ENCODE data around the gene JARID2.

The JARID2 gene

GRCh38 chr6:15375018-15375417 lies 129.1 kb downstream of the JARID2 start:
- no peak for DNase-seq
- Histone ChIP-seq H3K9ac (ENCODE audit: low read length) (no peak overlapping the region), H3K79me2 (ENCODE audit: low read length) (peaks cover 96% of the 10 kb centered on the region), H3K27me3 (replicated peaks; ENCODE audit: insufficient read depth, low read length) (no peaks in the 10 kb centered on the region), H3K9me2 (replicated peaks; ENCODE audit: insufficient read depth, low read length) (no peaks in the 10 kb centered on the region), H2AFZ (ENCODE audit: low read length) (no peak overlapping the region), H3K4me3 (ENCODE audit: low read length) (no peak overlapping the region), H4K20me1 (ENCODE audit: insufficient read depth, low read length) (no peaks in the 10 kb centered on the region), H3K4me2 (ENCODE audit: low read depth, low read length) (no peak overlapping the region), H3K27ac (ENCODE audit: low read length) (no peak overlapping the region), H3K9me3 (replicated peaks; ENCODE audit: insufficient read depth, low read length) (no peaks in the 10 kb centered on the region), H3K4me1 (ENCODE audit: low read length) (no peaks in the 10 kb centered on the region), H3K36me3 (replicated peaks; ENCODE audit: insufficient read depth, low read length) (no peaks in the 10 kb centered on the region), H3F3A (ENCODE audit: insufficient read depth, low read length) (no peaks in the 10 kb centered on the region)
- no peak for TF ChIP-seq EZH2phosphoT487 (IDR thresholded peaks at IDR 0.05; ENCODE audit: low read length)
- no peak for TF ChIP-seq EZH2 (optimal IDR thresholded peaks at IDR 0.05; ENCODE audit: low read depth, low read length)
- TF ChIP-seq, protein P1, sequence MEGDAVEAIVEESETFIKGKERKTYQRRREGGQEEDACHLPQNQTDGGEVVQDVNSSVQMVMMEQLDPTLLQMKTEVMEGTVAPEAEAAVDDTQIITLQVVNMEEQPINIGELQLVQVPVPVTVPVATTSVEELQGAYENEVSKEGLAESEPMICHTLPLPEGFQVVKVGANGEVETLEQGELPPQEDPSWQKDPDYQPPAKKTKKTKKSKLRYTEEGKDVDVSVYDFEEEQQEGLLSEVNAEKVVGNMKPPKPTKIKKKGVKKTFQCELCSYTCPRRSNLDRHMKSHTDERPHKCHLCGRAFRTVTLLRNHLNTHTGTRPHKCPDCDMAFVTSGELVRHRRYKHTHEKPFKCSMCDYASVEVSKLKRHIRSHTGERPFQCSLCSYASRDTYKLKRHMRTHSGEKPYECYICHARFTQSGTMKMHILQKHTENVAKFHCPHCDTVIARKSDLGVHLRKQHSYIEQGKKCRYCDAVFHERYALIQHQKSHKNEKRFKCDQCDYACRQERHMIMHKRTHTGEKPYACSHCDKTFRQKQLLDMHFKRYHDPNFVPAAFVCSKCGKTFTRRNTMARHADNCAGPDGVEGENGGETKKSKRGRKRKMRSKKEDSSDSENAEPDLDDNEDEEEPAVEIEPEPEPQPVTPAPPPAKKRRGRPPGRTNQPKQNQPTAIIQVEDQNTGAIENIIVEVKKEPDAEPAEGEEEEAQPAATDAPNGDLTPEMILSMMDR (IDR thresholded peaks at IDR 0.05; ENCODE audit: low read length) = no peak

GRCh38 chr6:15375638-15376290 lies 129.9 kb downstream of the JARID2 start:
- Histone ChIP-seq H3K79me2 (ENCODE audit: low read length) (peaks cover 98% of the 10 kb centered on the region), H3K36me3 (replicated peaks; ENCODE audit: insufficient read depth, low read length) (no peaks in the 10 kb centered on the region), H4K20me1 (ENCODE audit: insufficient read depth, low read length) (no peaks in the 10 kb centered on the region), H3F3A (ENCODE audit: insufficient read depth, low read length) (no peaks in the 10 kb centered on the region), H3K9ac (ENCODE audit: low read length) (no peak overlapping the region), H3K27me3 (replicated peaks; ENCODE audit: insufficient read depth, low read length) (no peaks in the 10 kb centered on the region), H3K27ac (ENCODE audit: low read length) (no peak overlapping the region), H2AFZ (ENCODE audit: low read length) (no peak overlapping the region), H3K4me1 (ENCODE audit: low read length) (no peaks in the 10 kb centered on the region), H3K9me3 (replicated peaks; ENCODE audit: insufficient read depth, low read length) (no peaks in the 10 kb centered on the region), H3K9me2 (replicated peaks; ENCODE audit: insufficient read depth, low read length) (no peaks in the 10 kb centered on the region), H3K4me2 (ENCODE audit: low read depth, low read length) (no peak overlapping the region), H3K4me3 (ENCODE audit: low read length) (no peak overlapping the region)
- TF ChIP-seq EZH2phosphoT487 (IDR thresholded peaks at IDR 0.05; ENCODE audit: low read length) (no peak), EZH2 (optimal IDR thresholded peaks at IDR 0.05; ENCODE audit: low read depth, low read length) (no peak)
- TF ChIP-seq, protein P1 (IDR thresholded peaks at IDR 0.05; ENCODE audit: low read length) = no peak
- DNase-seq = no peak

- H3K9me3 ChIP-seq (replicated peaks; ENCODE audit: insufficient read depth, low read length) = no peaks in the 10 kb centered on the region
- no peak for TF ChIP-seq EZH2phosphoT487 (IDR thresholded peaks at IDR 0.05; ENCODE audit: low read length)
- TF ChIP-seq, protein P1 (IDR thresholded peaks at IDR 0.05; ENCODE audit: low read length) = no peak
- no peak for TF ChIP-seq EZH2 (optimal IDR thresholded peaks at IDR 0.05; ENCODE audit: low read depth, low read length)
- no peaks in the 10 kb centered on the region for H3K9me2 ChIP-seq (replicated peaks; ENCODE audit: insufficient read depth, low read length)
- no peak overlapping the region for H3K27ac ChIP-seq (ENCODE audit: low read length)
- H3F3A ChIP-seq (ENCODE audit: insufficient read depth, low read length) = no peaks in the 10 kb centered on the region
- H3K4me2 ChIP-seq (ENCODE audit: low read depth, low read length) = no peak overlapping the region
- peaks cover 95% of the 10 kb centered on the region for H3K79me2 ChIP-seq (ENCODE audit: low read length)
- H3K9ac ChIP-seq (ENCODE audit: low read length) = no peak overlapping the region
- H2AFZ ChIP-seq (ENCODE audit: low read length) = no peak overlapping the region
- H3K27me3 ChIP-seq (replicated peaks; ENCODE audit: insufficient read depth, low read length) = no peaks in the 10 kb centered on the region
- no peak overlapping the region for H3K4me3 ChIP-seq (ENCODE audit: low read length)
- no peaks in the 10 kb centered on the region for H4K20me1 ChIP-seq (ENCODE audit: insufficient read depth, low read length)
- H3K4me1 ChIP-seq (ENCODE audit: low read length) = no peaks in the 10 kb centered on the region
- no peaks in the 10 kb centered on the region for H3K36me3 ChIP-seq (replicated peaks; ENCODE audit: insufficient read depth, low read length)
- DNase-seq = no peak
These were observed 131.1 kb downstream of the JARID2 start for GRCh38 chr6:15376900-15377487.
